ENCODE data around the gene TSEN54.

DNA sequence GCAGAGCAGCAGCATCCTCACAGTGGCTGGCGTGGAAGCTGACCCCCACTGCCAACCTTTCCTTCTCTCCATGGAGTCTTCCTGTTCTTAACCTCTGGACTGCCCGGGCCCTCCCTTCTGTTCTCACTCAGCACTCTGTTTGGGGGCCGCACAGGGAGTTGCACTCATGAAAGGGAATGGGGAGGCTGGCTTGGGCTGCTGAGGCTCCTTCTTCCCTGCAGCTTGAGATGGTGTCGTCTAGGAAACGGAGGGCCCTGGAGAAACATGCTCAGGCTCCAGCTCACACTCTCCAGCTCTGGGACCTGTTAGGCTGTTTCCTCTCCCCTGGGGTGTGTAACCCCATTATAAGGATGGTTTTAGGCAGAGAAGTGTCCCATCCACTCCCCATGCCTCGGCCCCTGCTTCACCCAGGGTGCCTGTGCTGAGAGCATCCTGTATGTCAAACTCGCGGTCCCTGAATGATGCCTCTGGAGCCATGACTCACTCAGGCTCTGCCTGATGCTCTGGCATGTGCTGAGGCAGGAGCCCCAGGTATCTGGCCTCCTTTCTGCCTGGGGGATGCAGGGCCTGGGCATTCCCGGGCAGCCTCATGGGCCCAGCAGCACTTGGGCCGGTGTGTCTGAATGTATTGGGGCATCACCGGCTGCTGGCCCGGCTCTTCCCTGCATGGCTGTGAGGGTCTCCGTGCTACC is 41.0 kb upstream of the TSEN54 start:
- TF ChIP-seq CTCF (optimal IDR thresholded peaks at IDR 0.05 in 1 of 3, IDR thresholded peaks at IDR 0.05 in 1 of 3, conservative IDR thresholded peaks at IDR 0.05 in 1 of 3; ENCODE audit: extremely low read depth in 1 of 3, insufficient read depth in 2 of 3, low read length in 3 of 3) (no peak), EZH2 (IDR thresholded peaks at IDR 0.05; ENCODE audit: low read length) (no peak)

Data from keratinocyte (primary cell).